ENCODE measurements around the gene ALDH16A1. TPM values are rescaled to one million over a fixed set of nuclear protein-coding genes. Genes with fewer than 3 reads are reported as not detected.
A peak's percentile ranks its signal among the peaks of the same experiment; 100 is the strongest.

The ALDH16A1 gene
- total RNA-seq, 2 donors from 2014 or later = 25.9 to 38.9 TPM

DNA sequence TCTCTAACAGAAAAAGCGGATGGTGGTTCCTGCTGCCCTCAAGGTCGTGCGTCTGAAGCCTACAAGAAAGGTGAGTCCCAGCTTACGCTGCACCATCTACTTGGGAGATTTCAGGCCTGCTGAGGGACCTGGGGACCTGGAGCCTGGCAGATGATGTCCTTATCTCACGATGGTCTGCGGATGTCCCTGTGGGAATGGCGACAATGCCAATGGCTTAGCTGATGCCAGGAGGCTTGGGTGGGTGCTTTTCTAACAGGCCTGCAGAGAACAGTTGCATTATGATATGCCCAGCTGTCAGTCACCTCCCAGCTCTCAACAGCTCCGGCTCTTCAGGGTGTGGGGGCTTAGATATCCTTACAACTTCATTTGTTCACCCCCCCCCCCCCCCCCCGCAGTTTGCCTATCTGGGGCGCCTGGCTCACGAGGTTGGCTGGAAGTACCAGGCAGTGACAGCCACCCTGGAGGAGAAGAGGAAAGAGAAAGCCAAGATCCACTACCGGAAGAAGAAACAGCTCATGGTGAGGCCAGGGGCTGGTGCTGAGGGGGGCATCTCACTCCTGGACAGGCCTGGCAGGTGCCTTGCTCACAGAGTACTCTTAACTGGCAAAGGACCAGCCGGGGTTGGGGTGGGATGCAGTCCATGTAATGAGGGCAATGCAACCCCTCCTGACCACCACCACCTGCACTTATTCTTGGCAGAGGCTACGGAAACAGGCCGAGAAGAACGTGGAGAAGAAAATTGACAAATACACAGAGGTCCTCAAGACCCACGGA, 38.2 kb downstream of the ALDH16A1 start:
- TF ChIP-seq POLR2A (IDR thresholded peaks at IDR 0.05) = no peak
- TF ChIP-seq, protein P1, sequence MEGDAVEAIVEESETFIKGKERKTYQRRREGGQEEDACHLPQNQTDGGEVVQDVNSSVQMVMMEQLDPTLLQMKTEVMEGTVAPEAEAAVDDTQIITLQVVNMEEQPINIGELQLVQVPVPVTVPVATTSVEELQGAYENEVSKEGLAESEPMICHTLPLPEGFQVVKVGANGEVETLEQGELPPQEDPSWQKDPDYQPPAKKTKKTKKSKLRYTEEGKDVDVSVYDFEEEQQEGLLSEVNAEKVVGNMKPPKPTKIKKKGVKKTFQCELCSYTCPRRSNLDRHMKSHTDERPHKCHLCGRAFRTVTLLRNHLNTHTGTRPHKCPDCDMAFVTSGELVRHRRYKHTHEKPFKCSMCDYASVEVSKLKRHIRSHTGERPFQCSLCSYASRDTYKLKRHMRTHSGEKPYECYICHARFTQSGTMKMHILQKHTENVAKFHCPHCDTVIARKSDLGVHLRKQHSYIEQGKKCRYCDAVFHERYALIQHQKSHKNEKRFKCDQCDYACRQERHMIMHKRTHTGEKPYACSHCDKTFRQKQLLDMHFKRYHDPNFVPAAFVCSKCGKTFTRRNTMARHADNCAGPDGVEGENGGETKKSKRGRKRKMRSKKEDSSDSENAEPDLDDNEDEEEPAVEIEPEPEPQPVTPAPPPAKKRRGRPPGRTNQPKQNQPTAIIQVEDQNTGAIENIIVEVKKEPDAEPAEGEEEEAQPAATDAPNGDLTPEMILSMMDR (IDR thresholded peaks at IDR 0.05) = no peak
- 37 to 55% methylated on average over 5 to 16 of the region's 17 CpGs for WGBS, 2 donors
- H3K4me3 ChIP-seq = no peak overlapping the region
- H3K9me3 ChIP-seq = no peaks in the 10 kb centered on the region
- peaks cover 39% of the 10 kb centered on the region for H3K4me1 ChIP-seq
- H3K27ac ChIP-seq = peak overlapping the region in 3 of 4 donors; percentile 87 to 94 (median 90)
- intact Hi-C loops (cut with DNase I) = no loop called here
- H3K36me3 ChIP-seq (replicated peaks in 1 of 2; ENCODE audit: insufficient read depth in 1 of 2, low read depth in 2 of 2) = peaks cover 17 to 31% of the 10 kb centered on the region in 2 donors
- DNase-seq (no peak), ATAC-seq (no peak)
- no peaks in the 10 kb centered on the region for H3K27me3 ChIP-seq

DNA sequence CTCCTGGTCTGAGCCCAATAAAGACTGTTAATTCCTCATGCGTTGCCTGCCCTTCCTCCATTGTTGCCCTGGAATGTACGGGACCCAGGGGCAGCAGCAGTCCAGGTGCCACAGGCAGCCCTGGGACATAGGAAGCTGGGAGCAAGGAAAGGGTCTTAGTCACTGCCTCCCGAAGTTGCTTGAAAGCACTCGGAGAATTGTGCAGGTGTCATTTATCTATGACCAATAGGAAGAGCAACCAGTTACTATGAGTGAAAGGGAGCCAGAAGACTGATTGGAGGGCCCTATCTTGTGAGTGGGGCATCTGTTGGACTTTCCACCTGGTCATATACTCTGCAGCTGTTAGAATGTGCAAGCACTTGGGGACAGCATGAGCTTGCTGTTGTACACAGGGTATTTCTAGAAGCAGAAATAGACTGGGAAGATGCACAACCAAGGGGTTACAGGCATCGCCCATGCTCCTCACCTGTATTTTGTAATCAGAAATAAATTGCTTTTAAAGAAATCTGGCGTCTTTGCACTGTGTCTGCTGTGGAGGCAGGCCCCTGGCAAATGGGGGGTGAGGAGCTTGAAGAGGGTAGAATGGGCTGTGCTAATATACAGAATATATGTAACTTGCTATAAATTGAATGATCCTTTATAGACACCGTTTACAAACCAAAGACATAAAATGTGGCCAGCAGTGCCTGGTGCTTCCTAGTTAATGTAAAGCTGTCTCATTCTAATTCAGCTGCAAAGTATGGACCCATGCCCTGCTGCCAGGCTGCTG, 39.0 kb downstream of the ALDH16A1 start:
- Histone ChIP-seq H3K9me3 (no peaks in the 10 kb centered on the region), H3K4me1 (peaks cover 42% of the 10 kb centered on the region), H3K4me3 (no peak overlapping the region), H3K27ac (peak overlapping the region in 1 of 4 donors; percentile 36), H3K27me3 (no peaks in the 10 kb centered on the region), H3K36me3 (replicated peaks in 1 of 2; ENCODE audit: insufficient read depth in 1 of 2, low read depth in 2 of 2) (peaks cover 17 to 31% of the 10 kb centered on the region in 2 donors)
- no peak for TF ChIP-seq POLR2A (IDR thresholded peaks at IDR 0.05)
- TF ChIP-seq, protein P1 (IDR thresholded peaks at IDR 0.05) = no peak
- ATAC-seq (no peak), DNase-seq (no peak)
- intact Hi-C loops (cut with DNase I) = no loop called here
- 38 to 82% methylated on average over 3 to 7 of the region's 7 CpGs for WGBS, 2 donors

DNA sequence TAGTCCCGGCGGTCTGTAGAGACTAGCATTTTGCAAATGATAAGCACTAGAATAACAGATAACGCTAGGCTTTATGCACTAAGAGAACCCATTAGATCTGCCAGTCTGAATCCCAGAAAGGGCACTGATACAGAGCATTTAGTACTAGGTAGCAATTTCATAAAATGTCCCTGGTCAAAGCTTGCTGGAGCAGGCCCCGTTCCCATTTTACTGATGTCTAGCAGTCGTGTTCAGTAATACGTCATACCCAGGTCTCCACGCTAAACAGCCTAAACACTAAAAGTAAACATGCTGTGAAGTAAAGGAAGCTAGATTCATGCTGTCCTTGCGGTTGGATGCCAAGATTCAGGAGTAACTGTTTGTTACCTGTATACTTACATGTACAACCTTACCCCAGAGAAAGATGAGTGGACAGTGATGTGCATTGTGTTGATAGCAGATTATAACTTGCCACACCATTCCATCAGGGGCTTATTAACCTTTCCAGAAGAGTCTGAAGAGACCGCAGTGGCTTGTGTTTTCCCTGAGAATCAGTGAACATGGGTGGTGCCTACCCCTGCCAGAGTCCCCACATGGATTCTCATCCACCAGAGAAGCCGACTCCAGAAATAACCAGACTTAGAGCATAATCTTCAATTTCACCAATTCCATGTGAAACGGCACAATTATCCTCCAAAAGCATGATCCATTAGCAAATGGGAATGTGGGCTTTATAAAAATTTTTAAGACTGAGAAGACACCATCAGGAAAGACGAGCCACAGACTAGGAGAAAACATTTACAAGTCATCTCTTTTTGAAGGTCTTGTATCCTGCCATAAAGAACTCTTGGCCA, 39.8 kb downstream of the ALDH16A1 start:
- WGBS, 2 donors = 52 to 57% methylated on average over 12 of the region's 12 CpGs
- Histone ChIP-seq H3K27me3 (no peaks in the 10 kb centered on the region), H3K4me1 (peaks cover 50% of the 10 kb centered on the region), H3K36me3 (replicated peaks in 1 of 2; ENCODE audit: insufficient read depth in 1 of 2, low read depth in 2 of 2) (peaks cover 17 to 33% of the 10 kb centered on the region in 2 donors), H3K4me3 (no peak overlapping the region), H3K9me3 (no peaks in the 10 kb centered on the region), H3K27ac (peak overlapping the region in 1 of 4 donors; percentile 36)
- intact Hi-C loops (cut with DNase I) = no loop called here
- peak in 1 of 3 donors; percentile 15 for TF ChIP-seq POLR2A (IDR thresholded peaks at IDR 0.05)
- TF ChIP-seq, protein P1 (IDR thresholded peaks at IDR 0.05) = no peak
- DNase-seq = no peak
- ATAC-seq = no peak

DNA sequence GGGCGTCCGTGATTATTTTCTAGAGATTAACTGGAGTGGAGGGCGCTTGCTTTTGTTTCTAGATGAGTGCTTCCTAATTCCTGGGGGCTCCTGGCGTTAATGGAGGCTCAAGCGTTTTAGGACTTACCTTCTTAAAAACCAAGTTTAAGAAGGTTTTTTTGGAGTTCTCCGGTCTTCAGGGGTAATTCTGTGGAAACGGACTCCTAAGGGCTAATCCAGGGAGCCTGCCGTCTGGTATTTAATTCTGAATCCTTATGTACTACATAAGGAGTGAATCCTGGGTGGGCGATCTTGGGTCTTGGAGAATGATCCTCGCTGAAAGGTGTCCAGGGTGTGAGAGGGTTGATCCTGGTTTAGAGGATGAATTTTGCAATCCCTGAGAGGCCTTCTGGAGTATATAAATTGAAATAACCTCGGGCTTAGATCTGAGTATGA, 43.6 kb downstream of the ALDH16A1 start:
- Histone ChIP-seq H3K27me3 (no peaks in the 10 kb centered on the region), H3K9me3 (no peaks in the 10 kb centered on the region), H3K4me1 (peaks cover 46% of the 10 kb centered on the region), H3K4me3 (peak overlapping the region; percentile 33 to 87), H3K36me3 (replicated peaks in 1 of 2; ENCODE audit: insufficient read depth in 1 of 2, low read depth in 2 of 2) (peaks cover 0 to 21% of the 10 kb centered on the region in 2 donors), H3K27ac (peak overlapping the region; percentile 80 to 96 (median 88))
- intact Hi-C loops (cut with DNase I) = no loop called here
- TF ChIP-seq POLR2A (IDR thresholded peaks at IDR 0.05) = no peak
- TF ChIP-seq, protein P1 (IDR thresholded peaks at IDR 0.05) = no peak
- WGBS, 2 donors = 0% methylated on average over 10 to 11 of the region's 11 CpGs
- ATAC-seq = no peak
- DNase-seq = no peak

All from body of pancreas (tissue), 4 donors.